ENCODE measurements around the gene COL8A2. TPM values are rescaled to one million over a fixed set of nuclear protein-coding genes. Genes with fewer than 3 reads are reported as not detected.

COL8A2 gene
- total RNA-seq, 2 experiments from 2014 or later = 0.05 to 0.06 TPM

- no peaks in the 10 kb centered on the region for H3K9me3 ChIP-seq (ENCODE audit: control insufficient read depth in 1 of 2, insufficient read depth in 1 of 2, low read length in 2 of 2)
- H3K27ac ChIP-seq (ENCODE audit: low read depth in 1 of 2, low read length in 2 of 2) = no peak overlapping the region
- H3K4me3 ChIP-seq (ENCODE audit: low read length) = no peak overlapping the region
- no peak for TF ChIP-seq CTCF (IDR thresholded peaks at IDR 0.05)
- intact Hi-C loops (cut with DNase I, micrococcal nuclease) = no loop called here
- peaks cover 41% of the 10 kb centered on the region for H3K36me3 ChIP-seq (ENCODE audit: insufficient read depth, low read length)
- POLR2A ChIA-PET = no interaction called here
- H3K27me3 ChIP-seq (ENCODE audit: control insufficient read depth in 1 of 2, insufficient read depth in 2 of 2, low read length in 2 of 2) = no peaks in the 10 kb centered on the region
- peaks cover 22% of the 10 kb centered on the region for H3K4me1 Mint-ChIP-seq (ENCODE audit: low read depth)
- peaks cover 6% of the 10 kb centered on the region for H3K4me1 ChIP-seq (ENCODE audit: insufficient read depth, low read length)
- H3K36me3 Mint-ChIP-seq (ENCODE audit: low read depth) = peaks cover 54% of the 10 kb centered on the region
- no peaks in the 10 kb centered on the region for H3K27me3 Mint-ChIP-seq
- H3K4me3 Mint-ChIP-seq = no peak overlapping the region
- no peak for ATAC-seq (ENCODE audit: poor library complexity)
- H3K27ac Mint-ChIP-seq = no peak overlapping the region
- no peaks in the 10 kb centered on the region for H3K9me3 Mint-ChIP-seq
- CTCF ChIA-PET = no interaction called here
- DNase-seq = no peak
Observed at GRCh38 chr1:36137226-36137625, 12.2 kb upstream of the COL8A2 start.

- H3K9me3 ChIP-seq (ENCODE audit: control insufficient read depth in 1 of 2, insufficient read depth in 1 of 2, low read length in 2 of 2) = no peaks in the 10 kb centered on the region
- no peak for TF ChIP-seq CTCF (IDR thresholded peaks at IDR 0.05)
- H3K36me3 ChIP-seq (ENCODE audit: insufficient read depth, low read length) = peaks cover 41% of the 10 kb centered on the region
- H3K4me3 ChIP-seq (ENCODE audit: low read length) = no peak overlapping the region
- no peaks in the 10 kb centered on the region for H3K27me3 ChIP-seq (ENCODE audit: control insufficient read depth in 1 of 2, insufficient read depth in 2 of 2, low read length in 2 of 2)
- H3K4me1 ChIP-seq (ENCODE audit: insufficient read depth, low read length) = peaks cover 6% of the 10 kb centered on the region
- Mint-ChIP-seq H3K9me3 (no peaks in the 10 kb centered on the region), H3K27ac (no peak overlapping the region), H3K27me3 (no peaks in the 10 kb centered on the region), H3K36me3 (ENCODE audit: low read depth) (peaks cover 49% of the 10 kb centered on the region), H3K4me1 (ENCODE audit: low read depth) (peaks cover 16% of the 10 kb centered on the region), H3K4me3 (no peak overlapping the region)
- ChIA-PET CTCF (interaction anchor here (0.6 kb wide), 1 partner anchor 19 kb away, joined by 3 read pairs; no protein-coding TSS in a partner anchor), POLR2A (no interaction called here)
- ATAC-seq (ENCODE audit: poor library complexity) (no peak), DNase-seq (no peak)
- H3K27ac ChIP-seq (ENCODE audit: low read depth in 1 of 2, low read length in 2 of 2) = no peak overlapping the region
- intact Hi-C loops (cut with DNase I, micrococcal nuclease) = no loop called here
Observed at GRCh38 chr1:36136535-36136934, 11.5 kb upstream of the COL8A2 start.

GRCh38 chr1:36135796-36136195 lies 10.8 kb upstream of the COL8A2 start:
- no peaks in the 10 kb centered on the region for H3K9me3 ChIP-seq (ENCODE audit: control insufficient read depth in 1 of 2, insufficient read depth in 1 of 2, low read length in 2 of 2)
- no peaks in the 10 kb centered on the region for H3K9me3 Mint-ChIP-seq
- H3K4me3 Mint-ChIP-seq = no peak overlapping the region
- peaks cover 41% of the 10 kb centered on the region for H3K36me3 ChIP-seq (ENCODE audit: insufficient read depth, low read length)
- H3K4me3 ChIP-seq (ENCODE audit: low read length) = no peak overlapping the region
- intact Hi-C loops (cut with DNase I, micrococcal nuclease) = loop anchor here in 1 of 2 experiments (2.0 kb wide), 1 partner anchor 35 kb away; no protein-coding TSS in a partner anchor
- no peaks in the 10 kb centered on the region for H3K27me3 Mint-ChIP-seq
- no peak overlapping the region for H3K27ac ChIP-seq (ENCODE audit: low read depth in 1 of 2, low read length in 2 of 2)
- ChIA-PET POLR2A (interaction anchor here (1.4 kb wide), 1 partner anchor 27 kb away, joined by 5 read pairs; no protein-coding TSS in a partner anchor), CTCF (interaction anchor here (1.6 to 2.0 kb wide), 2 partner anchors 13 to 36 kb away, joined by 8 to 9 read pairs; partner anchors contain the start of gene TRAPPC3)
- H3K4me1 Mint-ChIP-seq (ENCODE audit: low read depth) = peaks cover 10% of the 10 kb centered on the region
- H3K36me3 Mint-ChIP-seq (ENCODE audit: low read depth) = peaks cover 44% of the 10 kb centered on the region
- TF ChIP-seq CTCF (IDR thresholded peaks at IDR 0.05) = no peak
- peaks cover 6% of the 10 kb centered on the region for H3K4me1 ChIP-seq (ENCODE audit: insufficient read depth, low read length)
- no peak overlapping the region for H3K27ac Mint-ChIP-seq
- H3K27me3 ChIP-seq (ENCODE audit: control insufficient read depth in 1 of 2, insufficient read depth in 2 of 2, low read length in 2 of 2) = no peaks in the 10 kb centered on the region
- no peak for ATAC-seq (ENCODE audit: poor library complexity)
- no peak for DNase-seq

Data from CD4-positive, alpha-beta T cell (primary cell).